ENCODE results near the gene KSR1.

GRCh38 chr17:27542841-27543463, 86.7 kb downstream of the KSR1 start:
- no peak for TF ChIP-seq POLR2AphosphoS5 (IDR thresholded peaks at IDR 0.05; ENCODE audit: borderline replicate concordance, low read depth, low read length)
- no peak for TF ChIP-seq EZH2 (IDR thresholded peaks at IDR 0.05)
- no peak for TF ChIP-seq FOXP2 (optimal IDR thresholded peaks at IDR 0.05; ENCODE audit: control extremely low read depth, extremely low read length, insufficient read depth)
